Loucy (cell line): Measurements from ENCODE around the gene ZNF775.

ENCODE experiments used
- H2AFZ ChIP-seq: fragments of 200-600 bp; sonication (generic); 2 replicates; pipeline ENCODE4 v1.6.0; 2016; ENCODE audit warnings: antibody characterized with exemption, mild to moderate bottlenecking, low read length, moderate library complexity
- H3F3A ChIP-seq: fragments of 200-600 bp; 2 replicates; pipeline ENCODE4 v1.6.0; 2016; ENCODE audit warnings: antibody characterized with exemption, low read depth, mild to moderate bottlenecking
- H3K27me3 ChIP-seq: fragments of 200-600 bp; sonication (generic); 2 replicates; pipeline ENCODE4 v1.6.1; 2014; ENCODE audit warnings: low read length, mild to moderate bottlenecking; ENCODE audit not compliant: insufficient read depth, poor library complexity, severe bottlenecking
- H3K36me3 ChIP-seq: fragments of 200-600 bp; sonication (generic); 2 replicates; pipeline ENCODE4 v1.6.1; 2016; ENCODE audit warnings: low read length; ENCODE audit not compliant: insufficient read depth
- H3K4me1 ChIP-seq: fragments of 200-600 bp; sonication (generic); 2 replicates; pipeline ENCODE4 v1.5.1; 2014; ENCODE audit warnings: low read length, mild to moderate bottlenecking; ENCODE audit not compliant: insufficient read depth, poor library complexity, severe bottlenecking
- H3K4me2 ChIP-seq: fragments of 200-600 bp; sonication (generic); 2 replicates; pipeline ENCODE4 v1.6.0; 2014; ENCODE audit warnings: antibody characterized with exemption, low read length, low read depth, mild to moderate bottlenecking; ENCODE audit not compliant: poor library complexity, severe bottlenecking
- H3K4me3 ChIP-seq: fragments of 200-600 bp; sonication (generic); 2 replicates; pipeline ENCODE4 v1.5.1; 2014; ENCODE audit warnings: low read length, mild to moderate bottlenecking, mixed read lengths; ENCODE audit not compliant: poor library complexity, severe bottlenecking
- H3K79me2 ChIP-seq: fragments of 200-600 bp; sonication (generic); 2 replicates; pipeline ENCODE4 v1.6.1; 2014; ENCODE audit warnings: low read length; ENCODE audit not compliant: insufficient read depth
- H3K9ac ChIP-seq: fragments of 200-600 bp; sonication (generic); 2 replicates; pipeline ENCODE4 v1.6.0; 2014; ENCODE audit warnings: mild to moderate bottlenecking, low read depth, low read length, moderate library complexity; ENCODE audit not compliant: poor library complexity, severe bottlenecking
- H3K9me2 ChIP-seq: fragments of 200-600 bp; sonication (generic); replicated peaks from 2 replicates; pipeline ENCODE4 v1.6.1; 2016; ENCODE audit warnings: low read depth, low read length, mixed read lengths
- H3K9me3 ChIP-seq: fragments of 200-600 bp; sonication (generic); 2 replicates; pipeline ENCODE4 v1.6.1; 2014; ENCODE audit warnings: mild to moderate bottlenecking, antibody characterized with exemption, low read length, low read depth; ENCODE audit not compliant: insufficient read depth
- H4K20me1 ChIP-seq: fragments of 200-600 bp; sonication (generic); 2 replicates; pipeline ENCODE4 v1.6.0; 2014; ENCODE audit warnings: antibody characterized with exemption, low read length, mild to moderate bottlenecking; ENCODE audit not compliant: insufficient read depth, poor library complexity, severe bottlenecking
- CTCF ChIP-seq: fragments of 200-600 bp; sonication (generic); conservative IDR thresholded peaks from 2 replicates; pipeline ENCODE4 v1.5.1; 2014; ENCODE audit warnings: mild to moderate bottlenecking, antibody characterized with exemption, low read length
- EZH2phosphoT487 ChIP-seq: fragments of 200-600 bp; IDR thresholded peaks from 2 replicates; pipeline ENCODE4 v1.6.1; 2018; ENCODE audit warnings: antibody characterized with exemption, mild to moderate bottlenecking, moderate library complexity, borderline replicate concordance

ZNF775 gene

GRCh38 chr7:150377196-150377595 is 1.9 kb upstream of the ZNF775 start:
- peaks cover 58% of the 10 kb centered on the region for H3K79me2 ChIP-seq
- TF ChIP-seq CTCF, result no peak
- TF ChIP-seq EZH2phosphoT487, result no peak

GRCh38 chr7:150377635-150378034 is 1.5 kb upstream of the ZNF775 start:
- Histone ChIP-seq H4K20me1 (peaks cover 28% of the 10 kb centered on the region), H3K9me2 (no peaks in the 10 kb centered on the region), H3K4me2 (peak overlapping the region; percentile 91), H3K36me3 (peaks cover 17% of the 10 kb centered on the region; the same call in 1 of the 2 replicates), H3K27me3 (peaks cover 5% of the 10 kb centered on the region), H2AFZ (no peak overlapping the region), H3K9me3 (no peaks in the 10 kb centered on the region), H3K9ac (peak overlapping the region; percentile 96), H3F3A (peaks cover 5% of the 10 kb centered on the region; the same call in 1 of the 2 replicates), H3K4me1 (peaks cover 52% of the 10 kb centered on the region), H3K4me3 (peak overlapping the region; percentile 98), H3K79me2 (peaks cover 58% of the 10 kb centered on the region)
- TF ChIP-seq EZH2phosphoT487 (no peak), CTCF (no peak)

More at GRCh38 chr7:150377196-150377595, 1.9 kb upstream of the ZNF775 start:
- H2AFZ ChIP-seq, result no peak overlapping the region
- H3K4me1 ChIP-seq, result peaks cover 49% of the 10 kb centered on the region
- H3K9ac ChIP-seq, result no peak overlapping the region
- H3K4me2 ChIP-seq, result peak overlapping the region; percentile 91
- peaks cover 19% of the 10 kb centered on the region; the same call in 1 of the 2 replicates for H3K36me3 ChIP-seq
- peaks cover 5% of the 10 kb centered on the region for H3K27me3 ChIP-seq
- H3K9me2 ChIP-seq, result no peaks in the 10 kb centered on the region
- no peaks in the 10 kb centered on the region for H3K9me3 ChIP-seq
- no peak overlapping the region for H3K4me3 ChIP-seq
- H3F3A ChIP-seq, result peaks cover 5% of the 10 kb centered on the region; the same call in 1 of the 2 replicates
- peaks cover 29% of the 10 kb centered on the region for H4K20me1 ChIP-seq

GRCh38 chr7:150378115-150378852 is 846 bp upstream of the ZNF775 start:
- H3F3A ChIP-seq, result peaks cover 5% of the 10 kb centered on the region; the same call in 1 of the 2 replicates
- H3K9me2 ChIP-seq, result no peaks in the 10 kb centered on the region
- H3K27me3 ChIP-seq, result peaks cover 5% of the 10 kb centered on the region
- H3K36me3 ChIP-seq, result peaks cover 10% of the 10 kb centered on the region; the same call in 1 of the 2 replicates
- peaks cover 58% of the 10 kb centered on the region for H3K79me2 ChIP-seq
- no peaks in the 10 kb centered on the region for H3K9me3 ChIP-seq
- peak overlapping the region; percentile 96 for H3K9ac ChIP-seq
- peak overlapping the region; percentile 91 for H3K4me2 ChIP-seq
- peak overlapping the region; percentile 62; the same call in 1 of the 2 replicates for H2AFZ ChIP-seq
- H3K4me3 ChIP-seq, result peak overlapping the region; percentile 98
- TF ChIP-seq EZH2phosphoT487, result no peak
- TF ChIP-seq CTCF, result peak; percentile 50
- peaks cover 23% of the 10 kb centered on the region for H4K20me1 ChIP-seq
- peaks cover 51% of the 10 kb centered on the region for H3K4me1 ChIP-seq
